ENCODE results near the gene NR6A1. TPM values are rescaled to one million over a fixed set of nuclear protein-coding genes. Genes with fewer than 3 reads are reported as not detected.

NR6A1 gene
- total RNA-seq, 6 donors from 2014 or later: 4.2 to 34.6 (median 8.2) TPM

DNA sequence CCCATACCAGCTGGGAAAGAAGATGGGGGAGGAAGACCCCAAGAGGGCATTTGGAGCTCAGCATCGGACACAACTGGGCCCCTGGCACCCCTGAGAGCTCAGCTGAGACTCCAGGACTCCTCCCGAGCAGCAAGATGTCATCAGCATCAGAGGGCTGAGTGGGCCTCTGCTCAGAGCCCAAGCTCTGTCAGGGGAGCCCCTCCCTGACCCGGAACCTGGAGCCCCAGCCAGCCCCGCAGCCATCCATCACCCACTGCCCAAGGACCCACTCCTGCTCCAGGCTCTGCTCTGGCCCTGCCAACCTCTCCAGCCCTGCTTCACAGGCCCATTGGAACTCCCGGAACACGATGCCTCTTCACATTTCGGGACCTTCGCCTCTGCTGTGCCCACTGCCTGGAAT is 273.7 kb downstream of the NR6A1 start:
- Histone ChIP-seq H3K27me3 (peaks cover 0 to 11% (median 5%) of the 10 kb centered on the region in 4 donors), H3K9me3 (no peaks in the 10 kb centered on the region), H3K36me3 (no peaks in the 10 kb centered on the region), H3K4me1 (no peaks in the 10 kb centered on the region), H3K27ac (no peak overlapping the region), H3K4me3 (no peak overlapping the region)
- no peak for TF ChIP-seq POLR2A (IDR thresholded peaks at IDR 0.05)
- TF ChIP-seq EP300 (IDR thresholded peaks at IDR 0.05): no peak
- TF ChIP-seq POLR2AphosphoS5 (IDR thresholded peaks at IDR 0.05): no peak
- DNase-seq (no peak), ATAC-seq (ENCODE audit: low FRiP score in 2 of 2) (no peak)
- WGBS, 2 donors: 92 to 98% methylated on average over 8 of the region's 8 CpGs

DNA sequence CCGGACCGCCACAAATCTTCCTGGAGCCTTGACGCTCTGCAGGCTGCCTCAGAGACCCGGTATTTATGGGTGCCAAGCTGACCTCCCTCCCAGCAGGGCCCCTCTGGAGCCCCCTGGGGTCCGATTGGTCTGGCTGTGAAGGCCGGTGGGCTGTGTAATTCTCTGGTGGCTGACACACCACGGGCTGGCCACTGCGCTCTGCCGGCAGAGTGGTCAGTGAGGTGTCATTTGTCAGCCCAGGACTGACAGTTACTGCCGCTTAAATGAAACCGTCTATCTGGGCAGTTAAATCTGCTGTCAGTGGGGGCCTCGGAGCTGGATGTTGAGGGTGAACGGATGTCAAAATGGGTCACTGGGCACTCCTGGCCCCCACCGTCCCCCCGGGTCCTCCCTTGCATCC is 274.6 kb downstream of the NR6A1 start:
- Histone ChIP-seq H3K36me3 (no peaks in the 10 kb centered on the region), H3K4me1 (no peaks in the 10 kb centered on the region), H3K4me3 (no peak overlapping the region), H3K27ac (no peak overlapping the region), H3K27me3 (peaks cover 0 to 3% (median under 1%) of the 10 kb centered on the region in 4 donors), H3K9me3 (no peaks in the 10 kb centered on the region)
- no peak for DNase-seq
- ATAC-seq (ENCODE audit: low FRiP score in 2 of 2): no peak
- no peak for TF ChIP-seq POLR2A (IDR thresholded peaks at IDR 0.05)
- no peak for TF ChIP-seq POLR2AphosphoS5 (IDR thresholded peaks at IDR 0.05)
- TF ChIP-seq, protein P1, sequence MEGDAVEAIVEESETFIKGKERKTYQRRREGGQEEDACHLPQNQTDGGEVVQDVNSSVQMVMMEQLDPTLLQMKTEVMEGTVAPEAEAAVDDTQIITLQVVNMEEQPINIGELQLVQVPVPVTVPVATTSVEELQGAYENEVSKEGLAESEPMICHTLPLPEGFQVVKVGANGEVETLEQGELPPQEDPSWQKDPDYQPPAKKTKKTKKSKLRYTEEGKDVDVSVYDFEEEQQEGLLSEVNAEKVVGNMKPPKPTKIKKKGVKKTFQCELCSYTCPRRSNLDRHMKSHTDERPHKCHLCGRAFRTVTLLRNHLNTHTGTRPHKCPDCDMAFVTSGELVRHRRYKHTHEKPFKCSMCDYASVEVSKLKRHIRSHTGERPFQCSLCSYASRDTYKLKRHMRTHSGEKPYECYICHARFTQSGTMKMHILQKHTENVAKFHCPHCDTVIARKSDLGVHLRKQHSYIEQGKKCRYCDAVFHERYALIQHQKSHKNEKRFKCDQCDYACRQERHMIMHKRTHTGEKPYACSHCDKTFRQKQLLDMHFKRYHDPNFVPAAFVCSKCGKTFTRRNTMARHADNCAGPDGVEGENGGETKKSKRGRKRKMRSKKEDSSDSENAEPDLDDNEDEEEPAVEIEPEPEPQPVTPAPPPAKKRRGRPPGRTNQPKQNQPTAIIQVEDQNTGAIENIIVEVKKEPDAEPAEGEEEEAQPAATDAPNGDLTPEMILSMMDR (IDR thresholded peaks at IDR 0.05): no peak
- TF ChIP-seq EP300 (IDR thresholded peaks at IDR 0.05): no peak
- WGBS, 2 donors: 83 to 85% methylated on average over 9 to 15 of the region's 15 CpGs

DNA sequence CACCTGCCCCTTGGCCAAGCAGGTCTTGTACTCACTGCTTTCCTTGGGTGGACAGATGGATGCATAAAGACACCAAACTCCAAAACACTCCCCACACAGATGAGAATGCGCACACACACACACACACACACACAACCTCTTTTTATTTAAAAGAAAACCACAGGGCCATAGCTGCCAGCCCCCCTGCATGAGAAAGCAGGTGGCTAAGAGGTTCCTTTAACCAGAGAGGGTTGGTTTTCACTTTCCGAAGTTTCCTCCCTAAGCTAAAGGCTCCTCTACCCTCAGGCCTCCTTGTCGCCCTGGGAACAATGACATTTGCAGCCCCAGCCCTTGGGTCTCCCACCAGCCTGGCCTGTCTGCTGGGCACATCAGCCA is 275.0 kb downstream of the NR6A1 start:
- DNase-seq (no peak), ATAC-seq (ENCODE audit: low FRiP score in 2 of 2) (no peak)
- no peak overlapping the region for H3K27ac ChIP-seq
- TF ChIP-seq EP300 (IDR thresholded peaks at IDR 0.05): no peak
- no peak for TF ChIP-seq POLR2AphosphoS5 (IDR thresholded peaks at IDR 0.05)
- TF ChIP-seq, protein P1 (IDR thresholded peaks at IDR 0.05): no peak
- no peak for TF ChIP-seq POLR2A (IDR thresholded peaks at IDR 0.05)
- H3K36me3 ChIP-seq: no peaks in the 10 kb centered on the region
- WGBS, 2 donors: 63 to 87% methylated on average over 3 of the region's 3 CpGs
- H3K4me1 ChIP-seq: no peaks in the 10 kb centered on the region
- no peaks in the 10 kb centered on the region for H3K27me3 ChIP-seq
- H3K9me3 ChIP-seq: no peaks in the 10 kb centered on the region
- H3K4me3 ChIP-seq: no peak overlapping the region

DNA sequence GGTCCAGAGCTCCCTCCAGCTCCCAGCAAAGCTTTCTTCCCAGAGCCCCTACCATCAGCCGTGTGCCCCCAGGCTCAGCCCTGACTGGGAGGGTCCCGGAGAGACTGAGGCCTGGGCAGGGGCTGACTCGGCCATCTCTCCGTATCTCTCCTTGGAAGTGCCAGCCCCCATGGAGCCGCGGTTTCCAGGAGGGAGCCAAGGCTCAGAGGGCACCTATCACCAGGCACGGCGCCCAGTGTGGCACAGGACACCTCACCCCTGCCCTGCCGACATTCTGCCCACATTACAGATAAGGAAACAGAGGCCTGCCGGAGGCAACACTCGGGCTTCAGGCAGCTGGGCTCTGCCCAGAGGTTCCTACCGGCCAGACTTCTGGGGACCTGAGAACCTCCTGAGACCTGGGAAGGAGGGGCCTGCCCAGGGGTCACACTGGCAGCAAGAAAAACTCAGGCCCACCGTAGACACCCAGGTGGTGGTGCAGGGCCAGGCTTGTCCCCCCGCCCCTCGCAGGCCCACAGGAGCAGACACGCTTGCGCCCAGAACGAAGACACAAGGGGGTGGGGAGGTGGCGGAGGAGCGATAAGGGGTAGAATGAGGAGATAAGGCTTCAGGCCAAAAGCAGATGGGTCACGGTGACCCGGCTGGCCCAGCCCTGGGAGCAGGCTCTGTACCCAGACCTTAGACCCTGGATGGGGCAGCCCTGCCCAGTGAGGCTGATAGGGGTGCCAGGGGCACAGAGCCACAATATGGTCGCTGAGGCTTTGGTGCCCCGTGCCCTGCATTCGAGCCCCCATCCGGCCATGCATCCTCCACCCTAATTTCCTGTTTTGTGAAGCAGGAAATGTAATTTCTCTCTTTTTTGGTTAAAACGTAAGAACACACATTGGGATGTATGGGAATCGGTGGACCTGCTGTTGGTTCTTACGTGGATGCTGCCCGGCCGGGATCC is 275.7 kb downstream of the NR6A1 start:
- no peak overlapping the region for H3K4me3 ChIP-seq
- no peaks in the 10 kb centered on the region for H3K4me1 ChIP-seq
- 78 to 80% methylated on average over 24 to 26 of the region's 31 CpGs for WGBS, 2 donors
- TF ChIP-seq POLR2AphosphoS5 (IDR thresholded peaks at IDR 0.05): no peak
- TF ChIP-seq EP300 (IDR thresholded peaks at IDR 0.05): no peak
- TF ChIP-seq POLR2A (IDR thresholded peaks at IDR 0.05): no peak
- TF ChIP-seq, protein P1 (IDR thresholded peaks at IDR 0.05): no peak
- H3K27ac ChIP-seq: no peak overlapping the region
- ATAC-seq (ENCODE audit: low FRiP score in 2 of 2): no peak
- no peaks in the 10 kb centered on the region for H3K27me3 ChIP-seq
- H3K9me3 ChIP-seq: no peaks in the 10 kb centered on the region
- no peak for DNase-seq
- no peaks in the 10 kb centered on the region for H3K36me3 ChIP-seq

DNA sequence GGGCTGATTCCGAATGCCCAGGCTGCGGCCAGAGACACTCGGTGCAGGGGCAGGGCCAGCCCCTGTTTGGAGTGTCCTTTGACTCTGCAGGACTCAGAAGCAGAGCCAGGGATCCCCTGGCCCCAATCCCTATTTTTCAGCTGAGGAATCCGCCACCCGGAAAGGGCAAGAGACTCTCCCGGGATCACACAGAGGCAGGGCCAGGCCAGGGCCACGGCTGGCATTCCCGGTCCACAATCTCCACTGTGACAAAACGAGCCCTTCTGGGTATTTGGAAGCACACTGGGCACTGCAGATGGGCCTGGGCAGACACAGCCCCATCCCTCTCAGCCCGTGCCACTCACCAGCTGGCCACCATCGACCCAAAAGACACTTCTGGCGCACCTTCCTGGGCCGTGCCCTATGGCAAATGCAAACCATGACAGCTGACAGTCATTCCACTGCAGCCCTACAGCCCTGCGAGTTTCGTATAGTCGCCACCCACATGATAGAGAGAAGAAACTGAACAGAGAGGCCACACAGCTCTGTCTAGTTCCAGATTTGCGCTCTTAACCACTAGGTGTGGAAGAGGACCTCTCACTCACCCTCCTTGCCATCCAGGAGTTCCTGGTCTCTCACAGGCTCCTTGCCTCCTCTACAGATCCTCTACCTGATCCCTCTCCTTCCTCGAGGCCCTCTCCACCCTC is 277.2 kb downstream of the NR6A1 start:
- H3K9me3 ChIP-seq: no peaks in the 10 kb centered on the region
- no peak overlapping the region for H3K4me3 ChIP-seq
- no peak for DNase-seq
- no peak overlapping the region for H3K27ac ChIP-seq
- H3K4me1 ChIP-seq: no peaks in the 10 kb centered on the region
- no peak for TF ChIP-seq POLR2A (IDR thresholded peaks at IDR 0.05)
- TF ChIP-seq, protein P1 (IDR thresholded peaks at IDR 0.05): no peak
- TF ChIP-seq POLR2AphosphoS5 (IDR thresholded peaks at IDR 0.05): no peak
- 89% methylated on average over 8 to 18 of the region's 18 CpGs for WGBS, 2 donors
- no peak for ATAC-seq (ENCODE audit: low FRiP score in 2 of 2)
- H3K36me3 ChIP-seq: no peaks in the 10 kb centered on the region
- no peaks in the 10 kb centered on the region for H3K27me3 ChIP-seq
